MM.1S (cell line): ENCODE measurements around the gene BYSL.

Experiments
- DNase-seq: peaks from one replicate; pipeline ENCODE4 v3.0.0-alpha.2; 2015
- H2AFZ ChIP-seq: fragments of 300-600 bp; sonication (generic); 2 replicates; pipeline ENCODE4 v1.6.0; 2016; ENCODE audit warnings: antibody characterized with exemption, low read length
- H3F3A ChIP-seq: fragments of 300-600 bp; sonication (generic); 2 replicates; pipeline ENCODE4 v1.6.1; 2016; ENCODE audit warnings: mild to moderate bottlenecking, antibody characterized with exemption, low read length, moderate library complexity, mixed read lengths; ENCODE audit not compliant: insufficient read depth
- H3K27ac ChIP-seq: fragments of 300-600 bp; sonication (generic); 2 replicates; pipeline ENCODE4 v1.5.1; 2016; ENCODE audit warnings: mild to moderate bottlenecking, low read length
- H3K27me3 ChIP-seq: fragments of 300-600 bp; sonication (generic); replicated peaks from 2 replicates; pipeline ENCODE4 v1.6.0; 2016; ENCODE audit warnings: low read length; ENCODE audit not compliant: insufficient read depth
- H3K36me3 ChIP-seq: fragments of 300-600 bp; sonication (generic); replicated peaks from 2 replicates; pipeline ENCODE4 v1.6.1; 2016; ENCODE audit warnings: mild to moderate bottlenecking, low read length, mixed read lengths; ENCODE audit not compliant: insufficient read depth
- H3K4me1 ChIP-seq: fragments of 300-600 bp; sonication (generic); 2 replicates; pipeline ENCODE4 v1.6.1; 2016; ENCODE audit warnings: low read length, mixed read lengths
- H3K4me2 ChIP-seq: fragments of 300-600 bp; sonication (generic); 2 replicates; pipeline ENCODE4 v1.6.0; 2016; ENCODE audit warnings: low read depth, low read length
- H3K4me3 ChIP-seq: fragments of 300-600 bp; sonication (generic); 2 replicates; pipeline ENCODE4 v1.5.1; 2016; ENCODE audit warnings: low read length, mixed read lengths
- H3K79me2 ChIP-seq: fragments of 300-600 bp; sonication (generic); 2 replicates; pipeline ENCODE4 v1.6.1; 2016; ENCODE audit warnings: mixed run types, low read length, mixed read lengths
- H3K9ac ChIP-seq: fragments of 300-600 bp; sonication (generic); 2 replicates; pipeline ENCODE4 v1.6.1; 2016; ENCODE audit warnings: low read length, mixed read lengths
- H3K9me2 ChIP-seq: fragments of 300-600 bp; sonication (generic); replicated peaks from 2 replicates; pipeline ENCODE4 v1.6.1; 2016; ENCODE audit warnings: mild to moderate bottlenecking, low read length, mixed read lengths; ENCODE audit not compliant: insufficient read depth
- H3K9me3 ChIP-seq: fragments of 300-600 bp; sonication (generic); replicated peaks from 2 replicates; pipeline ENCODE4 v1.6.1; 2016; ENCODE audit warnings: mild to moderate bottlenecking, low read length, mixed read lengths; ENCODE audit not compliant: insufficient read depth
- H4K20me1 ChIP-seq: fragments of 300-600 bp; sonication (generic); 2 replicates; pipeline ENCODE4 v1.6.1; 2016; ENCODE audit warnings: mild to moderate bottlenecking, low read length, moderate library complexity, mixed read lengths; ENCODE audit not compliant: insufficient read depth
- EZH2 ChIP-seq: fragments of 300-600 bp; sonication (generic); optimal IDR thresholded peaks from 2 replicates; pipeline ENCODE3; 2017; ENCODE audit warnings: low read depth, mild to moderate bottlenecking, antibody characterized with exemption, low read length, mixed read lengths
- EZH2phosphoT487 ChIP-seq: fragments of 300-600 bp; sonication (generic); IDR thresholded peaks from 2 replicates; pipeline ENCODE4 v1.6.1; 2018; ENCODE audit warnings: antibody characterized with exemption, low read length
- TF ChIP-seq, protein P1 (sequence below): fragments of 300-600 bp; sonication (generic); IDR thresholded peaks from 2 replicates; pipeline ENCODE4 v1.5.1; 2016; ENCODE audit warnings: antibody characterized with exemption, low read length, mixed read lengths

The BYSL gene

DNA sequence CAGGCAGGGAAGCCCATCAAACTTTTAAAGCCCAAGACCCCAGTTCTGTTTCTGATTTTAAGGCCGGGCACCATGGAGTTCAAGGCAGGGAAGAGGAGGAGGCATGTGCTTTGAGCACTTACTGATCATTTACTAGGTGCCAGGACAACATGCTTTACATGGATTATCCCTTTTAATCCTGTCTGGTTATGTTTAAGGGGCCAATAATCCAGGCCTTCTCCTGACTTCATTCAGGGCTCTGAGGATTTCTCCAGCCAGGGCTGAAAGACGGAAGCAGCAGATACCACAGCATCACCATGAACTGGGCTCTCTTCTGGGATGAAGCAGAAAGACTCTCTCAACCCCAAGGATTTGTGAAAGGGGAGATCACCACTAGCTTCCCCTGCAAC lies 16.2 kb downstream of the BYSL start:
- Histone ChIP-seq H3K27me3 (no peaks in the 10 kb centered on the region), H3F3A (peaks cover 24% of the 10 kb centered on the region), H3K36me3 (0 out of 2 replicates have a peak, but pooled peaks cover 14% of the 10 kb centered on the region), H3K79me2 (peaks cover 59% of the 10 kb centered on the region), H3K27ac (no peak overlapping the region), H3K9me2 (no peaks in the 10 kb centered on the region), H3K4me1 (peaks cover 36% of the 10 kb centered on the region), H3K4me2 (no peak overlapping the region), H3K9ac (no peak overlapping the region), H4K20me1 (no peaks in the 10 kb centered on the region), H3K9me3 (no peaks in the 10 kb centered on the region), H3K4me3 (no peak overlapping the region), H2AFZ (no peak overlapping the region)
- no peak for DNase-seq
- TF ChIP-seq, protein P1, sequence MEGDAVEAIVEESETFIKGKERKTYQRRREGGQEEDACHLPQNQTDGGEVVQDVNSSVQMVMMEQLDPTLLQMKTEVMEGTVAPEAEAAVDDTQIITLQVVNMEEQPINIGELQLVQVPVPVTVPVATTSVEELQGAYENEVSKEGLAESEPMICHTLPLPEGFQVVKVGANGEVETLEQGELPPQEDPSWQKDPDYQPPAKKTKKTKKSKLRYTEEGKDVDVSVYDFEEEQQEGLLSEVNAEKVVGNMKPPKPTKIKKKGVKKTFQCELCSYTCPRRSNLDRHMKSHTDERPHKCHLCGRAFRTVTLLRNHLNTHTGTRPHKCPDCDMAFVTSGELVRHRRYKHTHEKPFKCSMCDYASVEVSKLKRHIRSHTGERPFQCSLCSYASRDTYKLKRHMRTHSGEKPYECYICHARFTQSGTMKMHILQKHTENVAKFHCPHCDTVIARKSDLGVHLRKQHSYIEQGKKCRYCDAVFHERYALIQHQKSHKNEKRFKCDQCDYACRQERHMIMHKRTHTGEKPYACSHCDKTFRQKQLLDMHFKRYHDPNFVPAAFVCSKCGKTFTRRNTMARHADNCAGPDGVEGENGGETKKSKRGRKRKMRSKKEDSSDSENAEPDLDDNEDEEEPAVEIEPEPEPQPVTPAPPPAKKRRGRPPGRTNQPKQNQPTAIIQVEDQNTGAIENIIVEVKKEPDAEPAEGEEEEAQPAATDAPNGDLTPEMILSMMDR: no peak
- TF ChIP-seq EZH2phosphoT487 (no peak), EZH2 (no peak)

DNA sequence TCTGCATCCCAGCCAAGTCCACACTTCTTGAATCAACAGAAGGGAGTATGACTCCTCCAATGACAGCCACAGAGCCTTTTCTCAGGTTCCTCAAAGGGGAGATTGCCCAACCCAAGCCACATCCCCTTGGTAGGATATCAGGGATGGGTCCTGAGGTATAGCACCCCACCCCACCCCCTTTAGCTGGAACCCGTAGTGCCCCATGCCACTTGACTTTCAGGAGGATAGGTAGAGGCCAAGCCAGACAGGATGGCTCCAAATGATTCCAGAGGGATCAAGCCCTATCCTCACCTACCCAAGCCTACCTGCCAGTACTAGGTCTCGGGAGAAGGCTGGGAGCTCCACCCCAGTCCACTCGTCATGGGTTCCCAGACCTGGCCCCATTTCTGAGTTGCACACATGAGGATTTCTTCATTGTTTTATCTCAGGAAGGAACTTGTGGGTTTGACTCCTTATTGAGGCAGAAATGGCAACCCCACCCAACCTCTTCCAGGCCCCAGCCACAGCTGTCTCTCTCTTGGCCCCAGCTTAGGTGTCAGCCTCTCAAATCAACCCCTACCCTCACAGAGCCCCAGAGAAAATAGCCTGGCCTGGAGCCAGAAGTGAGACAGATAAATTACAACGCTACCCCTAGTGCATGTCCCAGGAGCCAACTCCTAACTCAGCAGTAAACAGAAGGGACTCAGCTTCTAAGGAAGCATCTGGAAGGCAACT lies 16.7 kb downstream of the BYSL start:
- Histone ChIP-seq H3K4me2 (no peak overlapping the region), H3K27me3 (no peaks in the 10 kb centered on the region), H3K4me1 (peaks cover 37% of the 10 kb centered on the region), H3K27ac (no peak overlapping the region), H3K9ac (no peak overlapping the region), H3K79me2 (peaks cover 55% of the 10 kb centered on the region), H2AFZ (no peak overlapping the region), H3K9me2 (no peaks in the 10 kb centered on the region), H4K20me1 (no peaks in the 10 kb centered on the region), H3F3A (peaks cover 24% of the 10 kb centered on the region), H3K36me3 (0 out of 2 replicates have a peak, but pooled peaks cover 10% of the 10 kb centered on the region), H3K9me3 (no peaks in the 10 kb centered on the region), H3K4me3 (no peak overlapping the region)
- no peak for DNase-seq
- TF ChIP-seq, protein P1: no peak
- TF ChIP-seq EZH2 (no peak), EZH2phosphoT487 (no peak)

DNA sequence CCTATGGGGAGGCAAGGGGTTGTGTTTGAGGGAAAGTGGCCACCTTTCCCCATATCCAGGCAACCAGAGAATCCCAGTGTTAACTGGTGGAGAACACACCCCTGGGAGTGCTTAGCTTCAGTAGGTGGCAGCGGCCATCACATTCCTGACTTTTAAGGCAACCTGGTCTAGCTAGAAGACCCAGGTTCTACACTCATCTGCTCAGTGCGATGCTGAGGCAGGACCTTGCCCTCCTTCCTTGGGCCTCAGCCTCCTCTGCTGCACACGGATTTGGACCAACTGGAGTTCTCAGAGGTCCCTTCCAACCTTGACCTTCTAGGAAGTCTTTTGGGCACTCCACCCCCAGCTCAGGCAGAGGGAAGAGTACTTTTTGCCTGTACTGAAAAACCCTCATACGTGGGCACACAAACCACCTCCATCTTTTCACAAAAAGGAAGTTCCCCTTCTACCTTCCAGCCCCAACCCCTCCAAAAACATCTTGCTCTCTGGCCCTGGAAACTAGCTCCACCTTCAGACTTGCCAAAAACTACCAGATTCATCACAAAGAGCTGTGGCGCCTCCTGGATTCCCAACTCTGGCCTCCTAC lies 17.4 kb downstream of the BYSL start:
- H3K27ac ChIP-seq: no peak overlapping the region
- H3K9ac ChIP-seq: no peak overlapping the region
- no peaks in the 10 kb centered on the region for H4K20me1 ChIP-seq
- no peak for TF ChIP-seq EZH2phosphoT487
- TF ChIP-seq EZH2: no peak
- TF ChIP-seq, protein P1: no peak
- H2AFZ ChIP-seq: no peak overlapping the region
- peaks cover 24% of the 10 kb centered on the region for H3F3A ChIP-seq
- no peaks in the 10 kb centered on the region for H3K9me3 ChIP-seq
- no peaks in the 10 kb centered on the region for H3K27me3 ChIP-seq
- H3K36me3 ChIP-seq: 0 out of 2 replicates have a peak, but pooled peaks cover 9% of the 10 kb centered on the region
- H3K4me3 ChIP-seq: no peak overlapping the region
- no peak overlapping the region for H3K4me2 ChIP-seq
- H3K79me2 ChIP-seq: peaks cover 54% of the 10 kb centered on the region
- no peaks in the 10 kb centered on the region for H3K9me2 ChIP-seq
- no peak for DNase-seq
- peaks cover 37% of the 10 kb centered on the region for H3K4me1 ChIP-seq
